NCI-H2029 (cell line): Measurements from ENCODE around the gene DCUN1D4.

ENCODE experiments used
- DNase-seq: peaks from one replicate; lab custom pipeline; 2025; lab: John Stamatoyannopoulos, UW

The DCUN1D4 gene

DNA sequence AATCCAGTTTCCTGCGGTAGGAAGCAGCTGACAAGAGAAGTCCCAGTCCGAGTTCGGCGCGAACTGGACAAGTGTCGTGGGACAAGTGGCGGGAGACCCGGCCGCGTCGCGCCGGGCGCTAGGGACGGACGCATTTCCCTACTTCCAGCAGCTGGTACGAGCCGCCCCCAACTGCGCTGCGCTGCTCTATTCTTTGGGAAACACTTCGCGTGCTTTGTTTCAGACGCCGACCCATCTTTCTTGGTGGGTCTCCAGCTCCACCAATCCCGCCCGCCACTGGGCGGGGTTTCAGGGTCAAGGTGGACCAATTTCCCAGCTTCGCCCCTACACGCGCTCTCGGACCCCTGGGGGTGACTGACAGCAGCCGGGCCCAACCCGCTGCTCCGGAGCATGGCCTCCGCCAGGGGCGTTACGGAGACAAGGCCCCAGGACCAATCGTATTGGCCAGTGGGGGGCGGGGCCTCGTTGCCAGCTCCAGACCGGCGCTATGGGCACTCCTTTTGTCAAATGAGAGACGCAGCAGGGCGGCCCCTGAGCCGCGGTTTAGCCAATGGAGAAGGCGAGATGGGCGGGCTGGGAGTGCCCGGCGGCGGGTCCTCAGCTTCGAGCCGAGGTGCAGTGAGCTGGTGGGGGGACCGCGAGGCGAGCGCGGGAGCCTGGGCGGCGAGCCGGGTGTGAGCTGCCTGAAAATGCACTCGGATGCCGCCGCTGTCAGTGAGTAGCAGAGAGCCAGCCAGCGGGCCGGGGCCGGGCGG lies at the start of gene DCUN1D4:
Gene DCUN1D4 (plus strand): TSS at position 600 of the 755 bp plus-strand sequence. CDS start 90 bp downstream, at position 690.
- DNase-seq, result peak; percentile 98

- no peak for DNase-seq
Observed at GRCh38 chr4:51820443-51821234, 22.3 kb upstream of the DCUN1D4 start.

- DNase-seq, result no peak
Observed at GRCh38 chr4:51825341-51825740, 17.6 kb upstream of the DCUN1D4 start.

DNA sequence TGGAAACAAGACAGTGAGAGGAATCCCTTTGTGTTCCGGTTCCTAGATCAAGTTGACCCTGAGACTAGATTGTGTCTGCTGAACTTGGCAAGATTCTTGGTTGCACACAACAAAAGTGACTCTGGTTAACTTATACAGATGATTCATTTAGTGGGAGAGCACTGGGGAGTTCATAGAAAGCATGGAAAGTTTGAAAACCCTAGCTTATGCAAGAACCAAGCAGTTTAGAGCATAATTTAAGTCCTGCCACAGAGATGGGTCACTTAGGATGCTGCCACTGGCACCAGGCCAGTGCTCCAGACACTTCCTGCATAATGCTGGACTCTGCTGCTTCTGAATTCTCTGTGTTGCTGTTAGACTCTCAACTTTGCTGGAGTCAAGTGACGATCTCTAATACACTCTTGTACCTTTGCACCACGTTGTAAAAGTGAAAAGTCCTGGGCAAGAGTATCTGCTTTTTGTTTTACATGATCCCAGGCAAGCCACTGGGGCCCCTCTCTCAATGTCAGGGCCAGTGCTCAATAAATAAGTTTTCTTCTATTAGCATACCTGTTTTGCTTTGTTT lies 12.7 kb upstream of the DCUN1D4 start:
- no peak for DNase-seq

- DNase-seq, result peak; percentile 1
Observed at GRCh38 chr4:51831133-51831532, 11.8 kb upstream of the DCUN1D4 start.

GRCh38 chr4:51833236-51833635 lies 9.7 kb upstream of the DCUN1D4 start:
- DNase-seq, result no peak

GRCh38 chr4:51835079-51835478 lies 7.9 kb upstream of the DCUN1D4 start:
- DNase-seq, result no peak

- DNase-seq, result no peak
Observed at GRCh38 chr4:51835855-51836254, 7.1 kb upstream of the DCUN1D4 start.

GRCh38 chr4:51836549-51836948 lies 6.4 kb upstream of the DCUN1D4 start:
- no peak for DNase-seq

DNA sequence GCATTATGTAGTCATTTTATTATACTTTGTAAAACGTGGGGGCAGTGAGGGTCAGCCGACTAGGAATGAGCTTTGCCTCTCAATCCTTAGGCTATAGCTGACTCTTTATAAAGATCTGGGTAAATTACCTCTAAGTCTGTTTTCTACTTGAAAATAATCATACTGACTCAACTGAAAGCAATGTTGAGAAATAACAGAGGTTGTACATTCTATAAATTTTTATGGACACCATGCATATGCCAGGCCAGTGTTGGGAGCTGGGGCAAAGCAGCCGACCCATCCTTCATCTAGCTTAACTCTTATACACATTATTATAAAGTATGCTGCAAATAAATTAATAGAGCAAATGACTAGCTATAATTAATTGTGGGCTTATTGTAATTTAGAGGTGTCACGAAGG lies 2.2 kb upstream of the DCUN1D4 start:
- DNase-seq, result no peak

DNA sequence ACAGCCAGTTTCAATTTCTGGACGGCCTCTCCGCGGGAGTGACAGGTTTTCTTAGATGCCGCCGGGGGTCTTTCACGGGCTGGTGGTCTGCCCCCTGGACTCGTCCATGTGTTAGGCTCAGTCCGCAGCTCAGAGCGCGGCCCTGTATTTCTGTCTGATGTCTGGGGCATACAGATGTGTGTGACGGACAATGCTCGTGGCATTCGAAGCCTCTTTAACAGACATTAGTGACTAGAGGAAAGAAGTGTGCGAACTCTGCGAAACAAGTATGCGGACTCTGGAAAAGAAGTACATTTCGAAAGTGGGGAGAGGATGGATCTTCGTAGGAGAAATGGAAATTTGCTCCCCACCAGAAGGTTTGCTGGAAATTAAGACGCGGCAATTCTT lies 793 bp upstream of the DCUN1D4 start:
- DNase-seq, result no peak

- DNase-seq, result no peak
Observed at GRCh38 chr4:51843309-51844152, 578 bp downstream of the DCUN1D4 start.

DNA sequence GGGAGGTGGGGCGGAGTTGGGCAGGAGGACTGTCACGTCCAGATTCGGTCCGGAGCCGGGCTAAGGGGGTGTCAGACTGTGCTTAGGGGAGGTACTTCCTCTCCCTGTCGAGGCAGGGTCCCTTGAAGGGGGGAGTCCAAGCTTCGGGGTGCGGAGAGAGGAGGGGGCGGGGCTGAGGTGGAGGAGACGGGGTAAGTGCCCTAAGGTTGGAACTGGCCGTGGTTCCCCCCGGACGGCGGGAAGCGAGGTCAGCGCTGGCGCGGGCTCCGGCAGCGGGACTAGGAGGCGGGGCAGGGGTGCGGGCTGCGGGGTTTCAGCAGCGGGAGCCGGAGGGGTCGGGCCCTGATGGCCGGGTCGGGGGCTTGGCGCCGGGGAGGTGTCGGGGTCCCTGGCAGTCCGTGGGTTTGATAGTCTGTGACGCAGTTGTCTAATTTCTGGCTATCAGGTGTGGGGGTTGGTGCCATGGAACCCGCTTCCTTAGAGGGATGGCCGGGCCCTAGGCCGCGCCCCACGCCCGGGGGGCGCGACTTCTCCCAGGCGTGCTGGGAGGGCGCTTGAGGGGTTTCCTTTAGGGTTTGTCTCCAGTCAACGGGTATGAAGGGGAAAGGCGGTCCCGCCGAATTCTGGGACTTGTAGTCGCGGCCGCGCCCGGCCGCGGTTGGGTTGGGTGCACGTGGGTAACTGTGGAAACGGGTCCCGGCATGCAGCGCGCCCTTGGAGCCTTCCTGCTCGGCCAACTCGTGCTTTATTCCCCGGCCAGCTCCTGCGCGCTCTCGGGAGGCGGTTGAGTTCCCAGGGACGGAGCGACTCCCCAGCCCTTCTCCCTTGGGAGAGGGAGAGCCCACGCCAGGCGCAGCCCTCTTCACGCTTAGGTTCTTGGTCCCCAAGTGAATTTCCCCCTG lies 1.5 kb downstream of the DCUN1D4 start:
- DNase-seq, result peak; percentile 81

DNA sequence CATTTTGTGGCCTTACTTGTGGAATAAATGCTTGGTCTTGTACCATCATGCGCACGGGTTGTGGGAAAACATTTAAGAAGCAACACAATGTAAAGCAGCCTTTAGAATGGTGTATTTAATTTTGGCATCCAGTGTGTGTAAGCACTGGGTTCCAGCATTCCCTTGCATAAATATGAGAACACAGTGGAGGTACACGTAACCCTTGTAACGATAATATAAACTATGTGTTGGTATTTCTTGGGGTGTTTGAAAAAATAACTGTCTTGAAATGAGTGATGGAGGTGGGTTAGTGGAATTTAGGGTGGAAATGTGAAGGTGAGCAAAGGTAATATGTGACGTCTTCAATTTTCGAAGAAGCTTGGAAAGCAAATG lies 2.1 kb downstream of the DCUN1D4 start:
- no peak for DNase-seq

- no peak for DNase-seq
Observed at GRCh38 chr4:51845711-51846110, 2.8 kb downstream of the DCUN1D4 start.

DNA sequence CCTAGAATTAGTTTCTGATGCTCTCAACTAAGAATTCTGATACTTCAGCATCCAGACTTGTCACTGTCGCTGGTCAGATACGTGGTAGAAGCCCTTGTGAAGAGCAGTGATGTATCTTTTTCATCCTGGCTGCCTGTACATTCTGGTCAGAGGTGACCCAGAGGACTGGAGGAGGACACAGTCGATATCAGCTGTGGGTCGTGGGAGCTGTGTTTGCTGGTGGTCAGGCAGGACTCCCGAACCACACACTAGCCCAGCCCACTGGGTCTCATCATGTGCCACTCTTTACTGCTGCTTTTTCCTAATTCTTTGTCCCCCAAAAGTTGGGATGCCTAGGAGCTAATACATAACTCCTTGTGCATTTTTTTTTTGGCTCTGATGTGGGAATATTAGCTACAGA lies 6.5 kb downstream of the DCUN1D4 start:
- DNase-seq, result no peak

- DNase-seq, result no peak
Observed at GRCh38 chr4:51850294-51850693, 7.3 kb downstream of the DCUN1D4 start.

DNA sequence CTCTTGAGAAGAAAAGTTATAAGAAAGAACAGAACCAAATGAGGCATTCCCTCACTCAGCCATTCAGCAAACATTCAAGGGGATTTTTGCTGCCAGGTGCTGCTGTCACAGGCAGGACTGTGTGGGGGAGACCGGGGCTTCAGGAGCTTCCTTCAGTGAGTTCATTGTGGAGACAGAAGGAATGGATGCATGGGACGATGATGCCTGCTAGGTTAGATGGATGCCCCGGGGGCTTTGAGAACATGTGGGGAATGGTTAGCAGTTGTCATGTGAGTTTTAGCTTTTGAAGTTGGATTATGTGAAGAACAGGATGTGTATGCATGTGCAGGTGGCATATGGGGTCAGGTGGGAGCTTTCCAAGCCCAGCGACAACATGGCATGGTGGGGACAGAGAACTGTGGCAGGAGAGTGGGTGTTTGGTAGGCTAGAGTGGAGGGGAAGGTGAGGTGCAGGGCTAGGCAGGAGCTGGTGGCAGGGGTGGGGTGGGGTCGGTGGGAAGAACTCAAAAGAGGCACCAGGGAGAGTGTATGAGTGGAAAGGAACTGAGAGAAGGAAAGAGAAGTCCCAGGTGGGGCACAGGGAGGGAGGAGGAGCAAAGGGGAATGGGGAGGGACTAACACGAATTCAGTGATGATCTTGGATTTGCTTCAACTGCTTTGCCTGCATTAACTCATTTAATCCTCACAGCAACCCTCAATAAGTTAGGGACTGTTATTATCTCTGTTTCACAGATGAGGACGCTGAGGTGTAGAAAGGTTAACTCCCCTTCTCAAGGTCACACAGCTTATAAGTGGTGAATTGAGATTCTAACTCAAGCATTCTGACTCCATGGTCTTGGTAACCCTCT lies 8.4 kb downstream of the DCUN1D4 start:
- no peak for DNase-seq

DNA sequence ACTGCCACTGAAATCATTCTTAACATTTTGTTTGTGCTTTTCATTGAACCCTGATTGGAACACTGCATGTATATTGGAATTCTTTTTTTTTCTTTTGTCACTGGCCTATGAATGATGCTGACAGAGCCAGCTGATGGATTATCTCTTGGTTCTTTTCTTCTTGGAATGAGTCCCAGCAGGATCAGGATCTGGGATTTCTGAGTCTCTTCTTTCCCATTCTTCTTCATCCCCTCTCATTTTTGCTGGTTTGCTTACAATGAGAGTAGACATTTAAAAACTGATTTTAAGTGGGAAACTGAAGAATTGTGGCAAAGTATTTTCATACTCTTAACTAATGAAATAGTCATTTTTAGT lies 9.0 kb downstream of the DCUN1D4 start:
- no peak for DNase-seq

DNA sequence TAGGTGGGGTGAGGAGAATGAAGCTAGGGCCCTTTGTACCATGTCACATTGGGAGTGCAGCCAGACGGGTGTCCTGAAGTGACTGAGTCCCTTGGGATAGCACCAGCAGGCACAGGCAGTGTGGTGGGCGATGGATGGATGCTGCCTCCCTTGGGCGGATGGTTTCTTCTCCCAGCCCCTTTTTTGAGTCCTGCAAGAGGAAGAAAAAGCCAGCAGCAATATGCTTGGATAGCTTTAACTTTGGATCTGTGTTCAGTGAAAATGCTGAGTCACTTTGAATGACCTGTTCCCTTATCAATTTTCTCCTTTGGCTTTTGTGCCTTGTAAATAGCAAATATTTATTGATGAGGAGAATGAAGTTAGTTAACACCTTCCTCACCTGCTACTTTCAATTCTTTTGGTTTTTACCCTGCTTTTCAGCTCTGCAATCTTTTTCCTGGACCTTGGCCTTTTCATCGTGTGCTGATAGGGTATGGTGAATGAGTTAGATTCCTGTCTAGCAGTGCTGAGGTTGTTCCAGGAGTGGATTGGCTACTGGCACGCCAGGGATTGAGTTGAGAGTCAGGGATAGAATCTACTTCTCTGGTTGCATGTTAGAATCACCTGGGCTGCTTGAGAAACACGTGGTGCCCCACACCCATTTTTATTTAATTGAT lies 10.2 kb downstream of the DCUN1D4 start:
- no peak for DNase-seq
